Measurements from ENCODE around the gene CACTIN.
"Not testable (repeated sequence)": the region's sequence is repeated elsewhere in the genome, so short reads cannot be mapped to it uniquely, and the experiment has no call there.

The CACTIN gene

DNA sequence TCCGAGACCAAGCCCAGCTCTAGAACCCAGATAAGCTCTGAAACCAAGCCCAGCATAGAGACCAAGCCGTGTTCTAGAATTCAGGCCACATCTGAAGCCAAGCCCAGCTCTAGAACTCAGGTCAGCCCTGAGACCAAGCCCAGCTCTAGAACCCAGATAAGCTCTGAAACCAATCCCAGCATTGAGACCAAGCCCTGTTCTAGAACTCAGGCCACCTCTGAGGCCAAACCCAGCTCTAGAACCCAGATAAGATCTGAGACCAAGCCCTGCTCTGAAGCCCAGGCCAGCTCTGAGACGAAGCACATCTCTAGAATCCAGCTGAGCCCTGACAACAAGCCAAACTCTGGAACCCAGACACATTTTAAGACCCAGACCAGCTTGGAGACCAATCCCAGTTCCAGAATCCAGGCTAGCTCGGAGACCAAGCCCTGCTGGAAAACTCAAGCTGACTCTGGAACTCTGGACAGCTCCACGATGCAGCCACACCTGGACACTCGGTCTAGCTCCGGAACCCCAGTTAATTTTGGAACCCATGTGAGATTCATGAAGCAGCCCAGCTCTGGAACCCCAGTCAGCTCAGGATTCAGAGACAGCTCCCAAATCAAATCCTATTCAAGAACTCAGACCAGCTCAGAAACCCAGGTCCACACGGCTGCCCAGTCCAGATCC, 35.5 kb downstream of the CACTIN start:
- no peak for DNase-seq (ENCODE audit: low read depth, low spot score)

DNA sequence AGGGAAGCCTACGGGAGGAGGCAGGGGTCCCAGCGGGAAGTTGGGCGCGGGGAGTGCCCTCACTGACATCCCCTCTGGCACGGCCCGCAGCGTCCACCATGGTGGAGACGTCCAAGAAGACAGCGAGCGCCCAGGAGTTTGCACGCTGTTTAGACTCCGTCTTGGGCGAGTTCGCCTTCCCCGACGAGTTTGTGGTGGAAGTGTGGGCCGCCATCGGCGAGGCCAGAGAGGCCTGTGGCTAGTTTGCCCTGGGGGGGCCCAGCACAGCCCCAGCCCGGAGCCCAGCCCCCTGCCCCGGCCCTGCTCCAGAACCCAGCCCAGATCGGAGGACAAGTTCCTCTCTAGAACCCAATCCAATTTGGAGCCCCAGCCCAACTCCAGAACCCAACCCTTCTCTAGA, 36.6 kb downstream of the CACTIN start:
- DNase-seq (ENCODE audit: low read depth, low spot score) = no peak

DNA sequence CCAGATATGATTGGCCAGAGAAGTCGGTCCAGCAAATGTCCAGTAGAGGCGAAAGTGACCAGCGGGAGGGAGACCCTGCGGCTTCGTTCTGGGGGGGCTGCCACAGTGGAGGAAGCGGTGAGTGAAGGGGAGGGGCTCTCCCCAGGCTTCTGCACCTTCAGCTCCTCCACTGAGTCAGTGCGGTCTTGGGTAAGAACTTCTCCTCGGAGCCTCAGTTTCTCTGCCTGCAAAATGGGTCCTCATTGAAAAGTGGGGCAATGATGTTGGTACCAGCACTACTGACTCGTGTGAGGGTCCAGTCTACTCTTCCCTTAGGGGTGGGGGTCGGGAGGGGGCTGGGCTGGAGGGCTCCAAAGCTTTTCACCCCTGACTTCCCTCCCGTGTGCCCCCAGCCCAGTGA, 37.2 kb downstream of the CACTIN start:
- DNase-seq (ENCODE audit: low read depth, low spot score) = no peak

DNA sequence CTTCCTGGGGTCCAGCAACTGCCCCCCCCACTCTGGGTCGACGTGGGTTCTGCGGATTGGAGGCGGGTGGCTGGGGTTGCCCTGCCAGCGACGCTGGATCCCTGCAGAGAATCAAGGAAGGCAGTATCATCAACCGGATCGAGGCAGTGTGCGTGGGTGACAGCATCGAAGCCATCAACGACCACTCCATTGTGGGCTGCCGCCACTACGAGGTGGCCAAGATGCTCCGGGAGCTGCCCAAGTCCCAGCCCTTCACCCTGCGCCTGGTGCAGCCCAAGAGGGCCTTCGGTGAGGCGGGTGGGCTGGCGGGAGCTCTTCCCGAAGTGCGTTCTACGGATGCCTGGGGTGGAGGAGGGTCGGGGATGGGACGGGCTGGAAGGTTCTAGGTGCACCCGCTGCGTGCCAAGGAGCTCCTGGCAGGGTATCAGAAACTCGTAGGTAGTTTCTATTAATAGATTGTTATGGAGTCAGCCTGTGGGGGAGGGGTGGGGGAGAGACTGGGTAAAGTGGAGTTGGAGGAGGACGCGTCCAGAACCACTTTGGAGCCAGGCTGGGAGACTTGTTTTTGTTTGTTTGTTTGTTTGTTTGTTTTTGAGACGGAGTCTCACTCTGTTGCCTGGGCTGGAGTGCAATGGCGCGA, 39.8 kb downstream of the CACTIN start:
- no peak for DNase-seq (ENCODE audit: low read depth, low spot score)

DNA sequence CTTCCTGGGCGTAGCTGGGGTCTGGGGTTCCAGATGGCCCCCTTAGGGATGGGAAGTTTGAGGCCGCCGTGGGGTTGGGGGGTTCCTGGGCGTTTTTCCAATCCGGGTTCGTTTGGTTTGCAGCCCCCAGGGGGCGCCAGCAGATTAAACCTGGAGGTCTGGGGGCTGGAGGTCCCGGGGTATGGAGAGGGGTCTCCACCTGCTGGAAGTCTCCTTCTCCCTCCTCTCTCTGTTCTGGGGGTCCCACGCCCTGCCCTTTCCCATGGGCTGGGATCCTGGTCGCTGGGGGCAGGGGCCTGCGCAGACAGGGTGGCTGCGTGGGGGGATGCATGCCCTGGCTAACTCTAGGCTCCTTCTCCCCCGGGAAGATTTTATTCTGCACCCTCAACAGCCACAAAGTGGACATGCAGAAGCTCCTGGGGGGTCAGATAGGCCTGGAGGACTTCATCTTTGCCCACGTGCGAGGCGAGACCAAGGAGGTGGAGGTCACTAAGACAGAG, 40.4 kb downstream of the CACTIN start:
- DNase-seq (ENCODE audit: low read depth, low spot score) = no peak

DNA sequence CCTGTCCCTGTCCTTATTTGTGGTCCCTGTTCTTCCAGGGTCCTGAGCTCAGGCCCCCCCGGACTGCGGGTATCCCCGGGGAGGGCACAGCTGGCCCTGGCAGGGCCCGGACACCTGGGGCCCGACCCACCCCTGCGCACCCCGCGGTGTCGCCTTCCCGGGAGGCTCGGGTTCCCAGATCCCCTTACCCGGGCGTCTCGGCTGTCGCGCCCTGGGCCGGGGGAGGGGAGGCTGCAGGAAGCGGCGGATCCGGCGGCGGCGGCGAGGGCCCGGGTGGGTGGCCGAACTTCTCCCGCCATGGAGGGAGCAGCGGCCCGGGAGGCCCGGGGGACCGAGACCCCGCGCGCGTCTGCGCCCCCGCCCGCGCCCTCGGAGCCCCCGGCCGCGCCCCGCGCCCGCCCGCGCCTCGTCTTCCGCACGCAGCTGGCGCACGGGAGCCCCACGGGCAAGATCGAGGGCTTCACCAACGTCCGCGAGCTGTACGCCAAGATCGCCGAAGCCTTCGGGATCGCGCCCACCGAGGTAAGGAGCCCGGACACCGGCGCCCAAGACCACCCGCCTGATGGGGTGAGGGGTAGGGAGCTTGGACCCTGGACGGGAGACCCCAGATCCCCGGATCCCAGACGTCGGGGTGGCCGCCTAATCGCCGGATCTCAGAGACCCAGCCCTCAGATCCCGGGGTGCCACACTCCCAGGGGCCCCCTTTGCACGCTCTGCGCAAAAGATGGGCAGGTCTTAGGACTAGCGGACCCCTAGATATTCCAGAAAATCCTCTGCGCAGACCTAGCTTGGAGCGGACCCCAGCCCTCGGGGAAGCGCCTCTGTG, 41.1 kb downstream of the CACTIN start, which contains the start of gene GIPC3:
GIPC3 (plus strand) TSS at position 178 of the 826 bp plus-strand sequence; CDS start at position 298, 120 bp downstream.
- DNase-seq (ENCODE audit: low read depth, low spot score) = no peak

DNA sequence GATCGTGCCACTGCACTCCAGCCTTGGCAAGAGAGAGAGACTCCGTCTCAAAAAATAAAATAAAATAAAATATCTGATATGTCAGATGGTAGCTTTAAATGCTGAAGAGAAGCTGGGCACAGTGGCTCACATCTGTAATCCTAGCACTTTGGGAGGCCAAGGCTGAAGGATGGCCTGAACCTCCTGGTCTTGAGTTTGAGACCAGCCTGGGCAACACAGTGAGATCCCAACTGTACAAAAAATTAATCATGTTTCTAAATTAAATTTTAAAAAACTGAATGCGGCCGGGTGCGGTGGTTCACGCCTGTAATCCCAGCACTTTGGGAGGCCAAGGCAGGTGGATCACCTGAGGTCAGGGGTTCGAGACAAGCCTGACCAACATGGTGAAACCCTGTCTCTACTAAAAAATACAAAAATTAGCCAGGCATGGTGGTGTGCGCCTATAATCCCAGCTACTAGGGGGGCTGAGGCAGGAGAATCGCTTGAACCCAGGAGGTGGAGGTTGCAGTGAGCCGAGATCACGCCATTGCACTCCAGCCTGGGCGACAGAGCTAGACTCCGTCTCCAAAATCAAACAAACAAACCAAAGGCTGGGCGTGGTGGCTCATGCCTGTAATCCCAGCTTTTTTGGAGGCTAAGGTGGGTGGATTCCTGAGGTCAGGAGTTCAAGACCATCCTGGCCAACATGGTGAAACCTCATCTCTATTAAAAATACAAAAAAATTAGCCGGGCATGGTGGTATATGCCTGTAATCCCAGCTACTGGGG, 42.4 kb downstream of the CACTIN start:
- not testable (repeated sequence) for DNase-seq (ENCODE audit: low read depth, low spot score)

DNA sequence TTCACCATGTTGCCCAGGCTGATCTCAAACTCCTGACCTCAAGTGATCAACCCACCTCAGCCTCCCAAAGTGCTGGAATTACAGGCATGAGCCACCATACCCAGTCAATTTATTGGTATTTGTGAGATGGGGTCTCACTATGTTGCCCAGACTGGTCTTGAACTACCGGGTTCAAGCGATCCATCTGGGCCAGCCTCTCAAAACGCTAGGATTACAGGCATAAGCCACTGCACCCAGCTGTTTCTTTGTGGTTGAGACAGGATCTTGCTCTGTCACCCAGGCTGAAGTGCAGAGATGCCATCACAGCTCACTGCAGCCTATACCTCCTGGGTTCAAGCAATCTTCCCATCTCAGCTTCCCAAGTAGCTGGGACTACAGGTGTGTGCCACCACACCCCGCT, 44.8 kb downstream of the CACTIN start:
- not testable (repeated sequence) for DNase-seq (ENCODE audit: low read depth, low spot score)

DNA sequence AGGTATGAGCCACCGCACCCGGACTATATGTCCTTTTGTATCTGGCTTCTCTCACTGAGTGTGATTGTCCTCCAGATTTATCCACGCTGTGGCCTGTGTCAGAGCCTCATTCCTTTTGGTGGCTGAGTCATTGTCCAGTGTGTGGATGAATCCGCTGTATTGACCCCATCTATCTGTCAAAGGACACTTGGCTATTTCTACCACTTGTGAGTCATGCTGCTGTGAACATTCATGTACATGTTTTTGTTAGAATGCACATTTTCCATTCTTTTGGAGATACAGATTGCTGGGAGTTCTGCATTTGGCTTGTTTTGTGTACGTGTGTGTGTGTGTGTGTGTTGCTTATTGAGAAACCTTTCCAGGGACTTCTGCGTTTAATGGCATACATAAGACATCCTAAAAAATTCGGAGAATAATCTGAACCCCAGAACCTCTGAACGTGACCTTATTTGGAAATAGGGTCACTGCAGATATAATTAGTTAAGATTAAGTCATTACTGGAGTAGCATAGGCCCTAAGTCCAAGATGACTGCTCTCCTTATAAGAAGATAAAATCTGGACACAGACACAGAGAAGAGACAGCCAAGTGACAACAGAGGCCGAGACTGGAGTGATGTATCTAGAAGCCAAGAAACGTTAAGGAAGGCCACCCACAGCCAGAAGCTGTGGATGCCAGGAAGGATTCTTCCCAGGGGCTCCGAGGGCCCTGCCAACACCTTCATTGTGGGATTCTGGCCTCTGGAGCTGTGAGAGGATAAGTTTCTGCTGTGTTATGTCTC, 46.2 kb downstream of the CACTIN start:
- DNase-seq (ENCODE audit: low read depth, low spot score) = peak; percentile 58

DNA sequence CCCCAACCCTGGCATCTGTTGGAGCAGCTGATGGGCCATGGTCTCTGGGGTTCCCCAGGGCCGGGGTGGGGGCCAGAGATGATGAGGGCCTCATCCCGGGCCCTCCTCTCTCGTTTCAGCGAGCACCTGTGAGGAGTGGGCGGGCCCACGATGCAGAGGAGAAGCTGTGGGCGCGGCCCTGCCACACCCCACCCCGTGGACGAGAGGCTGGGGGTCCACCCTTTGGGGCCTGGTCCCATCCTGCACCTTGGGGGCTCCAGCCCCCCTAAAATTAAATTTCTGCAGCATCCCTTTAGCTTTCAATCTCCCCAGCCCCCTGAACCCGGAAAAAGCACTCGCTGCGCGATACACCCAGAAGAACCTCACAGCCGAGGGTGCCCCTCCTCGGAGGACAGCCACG, 48.2 kb downstream of the CACTIN start:
- no peak for DNase-seq (ENCODE audit: low read depth, low spot score)

DNA sequence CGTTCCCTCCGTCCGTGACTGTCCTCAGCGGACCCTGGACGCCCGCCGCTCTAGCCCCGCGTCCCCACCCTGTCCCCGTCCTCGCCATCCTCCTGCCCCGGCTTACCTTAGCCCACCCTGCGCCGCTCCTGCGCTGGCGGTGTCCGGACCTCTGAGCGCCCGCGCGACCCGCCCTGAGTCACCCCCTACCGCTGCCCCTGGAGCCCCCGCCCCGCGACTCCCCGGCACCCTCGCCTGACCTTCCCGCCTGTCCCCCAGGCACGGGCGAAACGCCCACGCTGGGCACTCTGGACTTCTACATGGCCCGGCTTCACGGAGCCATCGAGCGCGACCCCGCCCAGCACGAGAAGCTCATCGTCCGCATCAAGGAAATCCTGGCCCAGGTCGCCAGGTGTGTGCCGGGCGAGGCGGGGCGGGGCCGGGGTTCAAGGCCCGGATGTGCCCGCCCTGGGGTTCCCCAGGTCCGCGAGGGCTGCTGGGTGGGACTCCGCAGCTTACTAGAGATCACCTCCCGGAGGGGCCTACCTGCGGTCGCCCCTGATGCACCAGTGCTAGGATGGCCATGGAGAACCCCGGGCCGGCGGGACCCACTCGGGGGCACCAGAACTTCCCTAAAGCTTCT, 48.8 kb downstream of the CACTIN start:
- DNase-seq (ENCODE audit: low read depth, low spot score) = no peak

DNA sequence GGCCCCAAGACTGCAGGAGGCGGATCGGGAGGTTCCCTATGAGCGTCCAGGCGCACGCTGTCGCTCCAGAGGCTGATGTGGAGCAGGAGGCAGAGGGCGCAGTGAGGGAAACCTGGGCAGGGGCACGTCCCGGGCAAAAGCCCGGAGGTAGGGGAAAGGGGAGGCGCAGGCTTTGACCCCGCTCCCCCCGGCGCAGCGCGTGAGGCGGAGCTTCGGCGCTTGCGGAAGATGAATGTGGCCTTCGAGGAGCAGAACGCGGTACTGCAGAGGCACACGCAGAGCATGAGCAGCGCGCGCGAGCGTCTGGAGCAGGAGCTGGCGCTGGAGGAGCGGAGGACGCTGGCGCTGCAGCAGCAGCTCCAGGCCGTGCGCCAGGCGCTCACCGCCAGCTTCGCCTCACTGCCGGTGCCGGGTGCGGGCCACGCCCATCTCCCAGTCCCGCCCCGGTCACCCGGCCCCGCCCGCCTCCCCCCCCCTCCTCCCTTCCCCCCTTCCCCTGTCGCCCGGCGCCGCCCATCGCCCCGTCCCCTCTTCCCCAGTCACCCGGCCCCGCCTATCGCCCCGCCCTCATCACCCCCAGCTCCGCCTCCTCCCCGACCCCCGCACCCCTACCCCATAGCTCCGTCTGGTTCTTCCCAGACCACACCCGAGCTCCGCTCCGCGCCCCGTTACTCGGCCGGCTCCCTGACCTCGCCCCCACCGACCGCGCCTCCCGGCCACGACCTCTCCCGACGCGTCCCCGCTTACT, 49.7 kb downstream of the CACTIN start:
- DNase-seq (ENCODE audit: low read depth, low spot score) = no peak

DNA sequence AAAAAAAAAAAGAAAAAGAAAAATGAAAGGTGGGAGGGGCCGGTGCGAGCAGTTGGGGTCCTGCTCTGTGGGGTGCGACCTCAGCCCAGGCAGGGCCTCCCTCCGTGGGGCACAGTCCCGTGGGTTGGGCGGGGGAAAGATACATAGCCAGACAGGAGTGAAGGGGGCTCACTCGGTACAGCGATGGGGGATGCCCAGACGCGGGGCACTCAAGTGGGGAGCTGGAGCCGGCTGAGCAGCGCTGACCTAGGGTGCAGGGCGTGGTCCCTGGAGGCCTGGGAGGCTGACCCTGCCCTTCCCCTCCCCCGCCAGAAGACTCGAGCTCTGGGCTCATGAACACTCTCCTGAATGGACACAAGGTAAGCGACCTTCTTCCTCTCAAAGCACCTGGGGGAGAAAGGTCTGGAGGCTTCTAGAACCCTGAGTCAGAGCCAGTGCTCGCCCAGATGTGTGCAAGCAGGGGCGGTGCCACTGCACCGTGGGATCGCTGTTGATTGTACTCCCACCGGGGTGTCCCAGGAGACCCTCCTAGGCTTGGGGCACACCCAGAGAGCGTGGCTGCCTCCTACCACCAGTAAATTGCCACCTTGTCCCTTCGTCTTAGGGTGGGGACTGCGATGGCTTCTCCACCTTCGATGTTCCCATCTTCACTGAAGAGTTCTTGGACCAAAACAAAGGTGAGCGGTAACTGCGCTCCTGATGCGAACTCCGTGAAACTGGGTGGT, 50.5 kb downstream of the CACTIN start:
- DNase-seq (ENCODE audit: low read depth, low spot score) = no peak

DNA sequence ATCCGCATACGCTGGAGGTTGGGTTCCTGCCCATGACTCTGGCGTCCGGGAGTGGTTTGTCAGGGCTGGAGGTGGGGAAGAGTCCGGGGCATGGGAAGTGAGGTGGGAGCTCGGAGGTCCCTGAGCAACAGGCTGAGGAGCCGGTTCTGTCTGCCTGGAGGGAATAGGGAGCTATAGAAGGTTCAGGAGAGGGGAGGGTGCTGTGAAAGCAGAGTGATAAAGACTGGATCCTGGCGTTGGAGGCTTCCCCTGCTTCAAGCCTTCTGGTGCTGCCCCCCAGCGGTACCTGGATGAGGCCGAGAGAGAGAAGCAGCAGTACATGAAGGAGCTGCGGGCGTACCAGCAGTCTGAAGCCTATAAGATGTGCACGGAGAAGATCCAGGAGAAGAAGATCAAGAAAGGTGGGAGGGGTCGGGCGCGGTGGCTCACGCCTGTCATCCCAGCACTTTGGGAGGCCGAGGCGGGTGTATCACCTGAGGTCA, 51.3 kb downstream of the CACTIN start:
- DNase-seq (ENCODE audit: low read depth, low spot score) = no peak

DNA sequence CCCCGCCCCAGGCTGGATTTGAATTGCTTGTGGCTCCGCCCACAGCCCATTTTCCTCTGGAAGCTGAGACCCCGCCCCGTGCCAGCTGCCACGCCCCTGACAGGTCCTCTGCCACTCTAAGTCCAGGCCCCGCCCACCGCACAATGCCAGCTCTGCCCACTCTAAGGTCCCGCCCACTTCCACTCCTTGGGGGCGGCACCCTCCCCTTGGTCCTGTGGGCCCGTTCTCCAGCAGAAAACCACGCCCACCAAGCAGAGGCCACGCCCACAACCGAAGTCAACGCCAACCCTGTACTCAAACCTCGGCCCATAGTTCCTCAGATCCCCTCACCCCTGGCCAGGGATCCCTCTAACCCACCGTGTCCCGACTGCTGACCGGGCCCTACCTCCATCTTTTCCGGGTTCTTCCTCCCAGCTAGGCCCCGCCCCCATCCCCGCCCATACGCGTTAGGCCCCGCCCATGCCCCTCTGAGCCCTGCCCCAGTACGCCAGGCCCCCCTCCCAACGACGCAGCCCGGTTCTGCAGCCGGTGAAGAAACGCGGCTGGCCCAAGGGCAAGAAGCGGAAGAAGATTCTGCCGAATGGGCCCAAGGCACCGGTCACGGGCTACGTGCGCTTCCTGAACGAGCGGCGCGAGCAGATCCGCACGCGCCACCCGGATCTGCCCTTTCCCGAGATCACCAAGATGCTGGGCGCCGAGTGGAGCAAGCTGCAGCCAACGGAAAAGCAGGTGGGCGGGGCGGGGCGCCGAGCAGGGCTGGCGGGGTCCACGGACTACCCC, 52.5 kb downstream of the CACTIN start:
- DNase-seq (ENCODE audit: low read depth, low spot score) = peak; percentile 73

DNA sequence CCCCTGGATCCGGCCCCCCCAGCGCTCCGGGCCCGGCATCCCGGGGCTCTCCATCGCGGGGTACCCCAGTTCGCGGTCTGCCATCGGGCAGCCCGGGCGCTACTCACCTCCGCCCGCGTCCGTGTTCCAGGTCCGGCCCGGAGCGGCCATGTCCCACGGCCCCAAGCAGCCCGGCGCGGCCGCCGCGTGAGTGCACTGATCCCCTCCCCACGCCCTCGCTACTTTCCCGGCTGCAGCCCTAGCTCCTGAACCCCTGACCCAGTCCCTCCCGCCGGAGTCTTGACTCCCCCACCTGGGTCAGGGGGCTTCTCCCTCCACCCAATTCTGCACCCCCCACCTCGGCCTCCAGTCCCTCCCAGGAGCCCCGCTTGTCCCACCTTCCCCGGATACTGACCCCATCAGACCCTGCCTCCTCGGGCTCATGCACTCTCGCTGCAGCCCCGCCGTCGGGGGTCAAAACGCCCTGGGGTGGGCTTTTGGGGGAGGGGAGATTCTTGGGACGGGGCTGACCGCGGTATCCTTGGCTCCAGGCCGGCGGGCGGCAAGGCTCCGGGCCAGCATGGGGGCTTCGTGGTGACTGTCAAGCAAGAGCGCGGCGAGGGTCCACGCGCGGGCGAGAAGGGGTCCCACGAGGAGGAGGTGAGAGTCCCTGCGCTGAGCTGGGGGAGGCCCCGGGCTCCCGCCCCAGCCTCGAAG, 53.3 kb downstream of the CACTIN start:
- no peak for DNase-seq (ENCODE audit: low read depth, low spot score)

DNA sequence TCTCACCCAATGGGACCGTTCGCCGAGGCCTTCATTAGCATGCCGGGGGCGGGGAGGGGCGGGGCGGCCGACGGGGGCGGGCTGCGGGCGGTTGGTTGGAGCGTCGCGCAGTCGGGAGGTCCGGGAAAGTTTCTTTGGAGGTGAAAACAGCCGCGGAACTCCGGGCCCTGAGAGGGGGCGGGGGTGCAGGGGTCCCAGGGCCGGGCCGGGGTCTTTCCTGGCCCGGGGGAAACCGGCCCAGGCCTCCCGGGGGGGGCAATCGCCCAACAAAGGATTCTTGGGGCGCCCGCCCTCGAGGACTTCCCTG, 53.8 kb downstream of the CACTIN start, which contains the start of gene HMG20B:
HMG20B (plus strand) TSS at position 90 of the 307 bp plus-strand sequence. CDS start 366 bp downstream, outside the sequence.
- no peak for DNase-seq (ENCODE audit: low read depth, low spot score)
